Fibroblast of villous mesenchyme (primary cell): ENCODE data around the gene PAX2. TPM values are rescaled to one million over a fixed set of nuclear protein-coding genes. Genes with fewer than 3 reads are reported as not detected.

Experiments
- DNase-seq: peaks from one replicate; pipeline ENCODE4 v3.0.0-alpha.2; 2010; ENCODE audit warnings: low read depth
- H3K4me3 ChIP-seq: 2 replicates; pipeline ENCODE4 v1.5.1; 2011; ENCODE audit warnings: low read depth, mild to moderate bottlenecking, low read length
- CTCF ChIP-seq: IDR thresholded peaks from 2 replicates; pipeline ENCODE4 v1.5.1; 2012; ENCODE audit warnings: low read depth, mild to moderate bottlenecking, low read length; ENCODE audit not compliant: insufficient read depth
- total RNA-seq: library from RNA; depleted of rRNA; stranded (reverse); fragments of >200 nt; gene quantifications from 2 replicates; pipeline ENCODE4 v1.2.3, GENCODE V29; 2012

PAX2 gene
- total RNA-seq, 1 donor = not detected

- no peak for DNase-seq
- TF ChIP-seq CTCF = no peak
- H3K4me3 ChIP-seq = no peak overlapping the region
These were observed 102.1 kb downstream of the PAX2 start for GRCh38 chr10:100847440-100847839.

DNA sequence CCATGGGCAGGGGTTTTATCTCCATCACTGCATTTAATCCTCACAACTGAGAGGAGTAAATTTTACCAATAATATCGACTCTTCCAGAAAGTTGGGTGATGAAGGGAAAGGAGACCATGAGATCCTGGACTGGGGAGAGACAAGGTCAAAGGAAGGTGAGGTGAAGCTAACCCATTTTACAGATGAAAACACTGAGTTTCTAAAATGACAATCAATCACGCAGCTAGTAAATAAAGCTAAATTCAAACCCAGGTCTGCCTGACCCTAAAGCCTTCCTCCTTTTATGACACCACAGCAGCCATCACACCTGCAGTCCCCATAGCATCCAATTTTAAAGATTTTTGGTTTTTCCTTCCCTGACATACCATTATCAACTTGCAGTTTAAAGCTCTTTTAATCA, 103.4 kb downstream of the PAX2 start:
- no peak for DNase-seq
- no peak overlapping the region for H3K4me3 ChIP-seq
- no peak for TF ChIP-seq CTCF

DNA sequence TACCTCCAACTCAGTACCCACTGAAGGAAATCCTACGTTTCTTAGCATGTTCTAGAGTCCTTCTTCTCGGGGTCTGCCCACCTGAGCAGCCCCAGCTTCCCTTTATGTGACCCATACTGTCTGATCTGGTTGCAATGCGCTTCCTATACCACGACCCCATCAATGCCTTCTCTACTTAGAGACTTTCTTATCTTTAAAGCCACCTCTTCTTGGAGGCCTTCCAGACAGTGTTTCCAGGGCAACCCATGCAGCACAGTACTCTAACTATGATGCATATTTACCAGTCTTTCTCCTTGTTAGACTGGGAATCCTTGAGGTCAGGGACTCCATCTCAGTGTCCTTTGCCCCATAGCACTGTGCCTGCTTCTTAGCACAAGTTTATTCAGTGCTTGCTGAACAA, 112.9 kb downstream of the PAX2 start:
- DNase-seq = no peak

GRCh38 chr10:100858747-100859483, 113.5 kb downstream of the PAX2 start:
- DNase-seq = no peak
- no peak for TF ChIP-seq CTCF
- no peak overlapping the region for H3K4me3 ChIP-seq

More for the DNA sequence above, 112.9 kb downstream of the PAX2 start:
- H3K4me3 ChIP-seq = no peak overlapping the region
- no peak for TF ChIP-seq CTCF

DNA sequence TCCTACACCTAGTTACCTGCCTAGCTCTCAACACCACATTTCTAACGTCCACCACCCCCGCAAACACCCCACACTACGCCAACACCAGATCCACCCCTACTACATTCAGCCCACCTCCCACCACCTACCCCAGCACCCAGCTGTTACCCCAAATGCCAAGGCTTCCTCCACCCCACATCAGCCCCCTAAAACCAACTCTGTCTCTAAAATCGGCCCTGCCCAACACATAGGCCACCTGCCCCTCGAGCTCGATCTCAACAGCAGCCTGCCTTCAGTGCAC, 114.0 kb downstream of the PAX2 start:
- TF ChIP-seq CTCF = no peak
- no peak overlapping the region for H3K4me3 ChIP-seq
- DNase-seq = no peak

DNA sequence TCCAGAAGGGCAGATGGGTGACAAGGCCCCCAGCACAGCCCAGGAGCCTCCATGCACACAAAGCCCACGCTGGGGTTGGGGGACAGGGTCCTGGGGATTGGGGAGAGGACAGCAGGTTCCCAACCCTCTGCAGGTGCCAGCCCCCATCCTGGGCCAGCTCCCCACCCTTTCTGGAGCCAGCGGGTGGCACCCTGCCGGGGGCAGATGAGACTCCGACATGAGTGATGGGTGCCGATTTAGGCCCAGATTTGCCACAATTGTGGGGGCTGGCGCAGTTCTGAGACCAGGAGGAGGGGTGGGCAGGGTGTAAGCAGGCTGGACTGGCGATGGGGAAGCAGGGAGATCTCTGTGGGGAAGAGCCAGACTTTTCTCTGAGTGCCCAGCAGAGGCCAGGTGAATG, 118.1 kb downstream of the PAX2 start:
- no peak for TF ChIP-seq CTCF
- DNase-seq = no peak
- H3K4me3 ChIP-seq = no peak overlapping the region

- TF ChIP-seq CTCF = no peak
- no peak for DNase-seq
- H3K4me3 ChIP-seq = no peak overlapping the region
These were observed 118.9 kb downstream of the PAX2 start for GRCh38 chr10:100864036-100864885.
